HepG2 (cell line): ENCODE results near the gene SEZ6. TPM values are rescaled to one million over a fixed set of nuclear protein-coding genes. Genes with fewer than 3 reads are reported as not detected.

Experiments used
- ATF7 ChIP-seq, 2 experiments: fragments of 450-650 bp in 1 of 2; sonication (generic) in 1 of 2; formaldehyde crosslinking in 1 of 2; IDR thresholded peaks; 2 replicates each; pipeline versions ENCODE4 v1.4.0 to v1.6.1; 2016 to 2020; ENCODE audit warnings: antibody characterized with exemption in 1 of 2, mild to moderate bottlenecking in 1 of 2, missing genetic modification reagents in 1 of 2
- GATA4 ChIP-seq: sonication (generic); IDR thresholded peaks from 2 replicates; pipeline ENCODE4 v1.6.1; 2016; ENCODE audit warnings: antibody characterized with exemption, low read depth, borderline replicate concordance
- IKZF5 ChIP-seq: IDR thresholded peaks from 2 replicates; pipeline ENCODE4 v1.6.1; 2018; ENCODE audit warnings: missing genetic modification reagents, mild to moderate bottlenecking, missing compliant biosample characterization
- MLLT10 ChIP-seq: sonication (generic); formaldehyde crosslinking; IDR thresholded peaks from 2 replicates; pipeline ENCODE4 v1.4.0; 2020; ENCODE audit warnings: missing genetic modification reagents
- MTA3 ChIP-seq: sonication (generic); formaldehyde crosslinking; IDR thresholded peaks from 2 replicates; pipeline ENCODE4 v1.4.0; 2020; ENCODE audit warnings: missing genetic modification reagents
- NAIF1 ChIP-seq: sonication (generic); formaldehyde crosslinking; IDR thresholded peaks from 2 replicates; pipeline ENCODE4 v1.5.0; 2020; ENCODE audit warnings: mild to moderate bottlenecking, missing genetic modification reagents, borderline replicate concordance
- NR1H2 ChIP-seq: sonication (generic); formaldehyde crosslinking; IDR thresholded peaks from 2 replicates; pipeline ENCODE4 v1.8.1; 2022; ENCODE audit warnings: low read depth, missing genetic modification reagents, borderline replicate concordance
- NR2C2 ChIP-seq: sonication (generic); formaldehyde crosslinking; IDR thresholded peaks from 2 replicates; pipeline ENCODE4 v1.4.0; 2020; ENCODE audit warnings: missing genetic modification reagents, mild to moderate bottlenecking, moderate library complexity, borderline replicate concordance
- PITX1 ChIP-seq: sonication (generic); formaldehyde crosslinking; IDR thresholded peaks from 2 replicates; pipeline ENCODE4 v1.5.1; 2020; ENCODE audit warnings: mild to moderate bottlenecking, missing genetic modification reagents
- POGK ChIP-seq: sonication (generic); formaldehyde crosslinking; conservative IDR thresholded peaks from 2 replicates; pipeline ENCODE4 v1.8.0; 2022; ENCODE audit warnings: mild to moderate bottlenecking, moderate library complexity, missing genetic modification reagents
- PREB ChIP-seq: sonication (generic); formaldehyde crosslinking; IDR thresholded peaks from 2 replicates; pipeline ENCODE4 v1.4.0; 2020; ENCODE audit warnings: missing genetic modification reagents
- SRSF4 ChIP-seq: fragments of 200-400 bp; formaldehyde crosslinking; IDR thresholded peaks from one replicate; pipeline ENCODE4 v1.6.1; 2018; ENCODE audit warnings: mild to moderate bottlenecking, low read depth, low read length, moderate library complexity; ENCODE audit not compliant: poor library complexity, severe bottlenecking
- TOE1 ChIP-seq: sonication (generic); formaldehyde crosslinking; IDR thresholded peaks from 2 replicates; pipeline ENCODE4 v1.4.0; 2020; ENCODE audit warnings: mild to moderate bottlenecking, missing genetic modification reagents
- YEATS2 ChIP-seq: sonication (generic); formaldehyde crosslinking; IDR thresholded peaks from 2 replicates; pipeline ENCODE4 v1.4.0; 2020; ENCODE audit warnings: missing genetic modification reagents, borderline replicate concordance
- ZBTB25 ChIP-seq: IDR thresholded peaks from 2 replicates; pipeline ENCODE4 v1.6.1; 2018; ENCODE audit warnings: missing genetic modification reagents
- ZBTB37 ChIP-seq: sonication (generic); formaldehyde crosslinking; IDR thresholded peaks from 2 replicates; pipeline ENCODE4 v1.4.0; 2020; ENCODE audit warnings: mild to moderate bottlenecking, missing genetic modification reagents
- ZC3H13 ChIP-seq: sonication (generic); formaldehyde crosslinking; IDR thresholded peaks from 2 replicates; pipeline ENCODE4 v1.8.1; 2023; ENCODE audit warnings: mild to moderate bottlenecking, missing genetic modification reagents, moderate library complexity
- ZNF224 ChIP-seq: sonication (generic); formaldehyde crosslinking; IDR thresholded peaks from 2 replicates; pipeline ENCODE4 v1.5.0; 2020; ENCODE audit warnings: mild to moderate bottlenecking, missing genetic modification reagents
- ZNF329 ChIP-seq: sonication (generic); formaldehyde crosslinking; IDR thresholded peaks from 2 replicates; pipeline ENCODE4 v1.9.0; 2021; ENCODE audit warnings: low read depth, mild to moderate bottlenecking, missing genetic modification reagents
- ZNF629 ChIP-seq: sonication (generic); formaldehyde crosslinking; conservative IDR thresholded peaks from 2 replicates; pipeline ENCODE4 v1.5.0; 2020; ENCODE audit warnings: missing genetic modification reagents
- ZNF691 ChIP-seq: sonication (generic); formaldehyde crosslinking; IDR thresholded peaks from 2 replicates; pipeline ENCODE4 v1.4.0; 2020; ENCODE audit warnings: missing genetic modification reagents, low read depth, mild to moderate bottlenecking, borderline replicate concordance
- ZNF879 ChIP-seq: sonication (generic); formaldehyde crosslinking; IDR thresholded peaks from 2 replicates; pipeline ENCODE4 v1.8.1; 2023; ENCODE audit warnings: missing genetic modification reagents
- polyA plus RNA-seq, 8 experiments: library from polyadenylated mRNA; depleted of rRNA in 3 of 8; stranded (reverse) in 7 of 8; unstranded in 1 of 8; fragments of >200 nt; fragmentation: Illumina TruSeq in 4 of 8; extraction: Trizol in 4 of 8; gene quantifications; 2 replicates each; pipeline versions ENCODE4 v1.2.1 to v1.2.3, GENCODE V29; 2011 to 2016; ENCODE audit warnings: low read depth in 4 of 8, missing spikeins in 1 of 8, mixed read lengths in 1 of 8; ENCODE audit not compliant: insufficient read depth in 1 of 8
- total RNA-seq, 5 experiments: library from RNA; depleted of rRNA; stranded (reverse); fragments of >200 nt; fragmentation: Illumina TruSeq; extraction: Trizol; gene quantifications; 2 replicates each; pipeline ENCODE4 v1.2.3, GENCODE V29; 2016; ENCODE audit warnings: low read depth in 1 of 5

SEZ6 gene
- total and polyA plus RNA-seq, 2 of the 13 experiments (the other 11 are each of a cell fraction or from before 2014, with no cell fraction given) = not detected

- no peak; the same call in 1 of the 2 replicates for TF ChIP-seq YEATS2
- peak; percentile 87; the same call in 1 of the 2 replicates for TF ChIP-seq ZNF879 (CRISPR knock-in tag)
- TF ChIP-seq NR1H2 (CRISPR knock-in tag) = no peak
- peak; percentile 24; the same call in 1 of the 2 replicates for TF ChIP-seq NAIF1 (CRISPR knock-in tag)
- no peak for TF ChIP-seq MLLT10 (CRISPR knock-in tag)
- peak; percentile 99 for TF ChIP-seq POGK
- TF ChIP-seq PITX1 (CRISPR knock-in tag) = peak; percentile 56; the same call in 1 of the 2 replicates
- no peak for TF ChIP-seq ZBTB37 (CRISPR knock-in tag)
- no peak for TF ChIP-seq SRSF4
- TF ChIP-seq ZNF691 (CRISPR knock-in tag) = peak; percentile 71; the same call in 1 of the 2 replicates
- TF ChIP-seq ATF7 (IDR thresholded peaks at IDR 0.05) = no peak
- no peak for TF ChIP-seq ATF7 (CRISPR knock-in tag; IDR thresholded peaks at IDR 0.05)
- TF ChIP-seq ZNF329 (CRISPR knock-in tag) = peak; percentile 94
- no peak; the same call in 1 of the 2 replicates for TF ChIP-seq ZNF629 (CRISPR knock-in tag)
- no peak for TF ChIP-seq GATA4
- peak; percentile 70; the same call in 1 of the 2 replicates for TF ChIP-seq TOE1 (CRISPR knock-in tag)
- TF ChIP-seq ZBTB25 = peak; percentile 92
- TF ChIP-seq ZNF224 (CRISPR knock-in tag) = no peak
- TF ChIP-seq IKZF5 (CRISPR knock-in tag) = peak; percentile 78; the same call in 1 of the 2 replicates
- TF ChIP-seq PREB (CRISPR knock-in tag) = peak; percentile 80; the same call in 1 of the 2 replicates
- TF ChIP-seq NR2C2 (CRISPR knock-in tag) = peak; percentile 48; the same call in 1 of the 2 replicates
- no peak for TF ChIP-seq MTA3 (CRISPR knock-in tag)
- peak; percentile 90 for TF ChIP-seq ZC3H13 (CRISPR knock-in tag)
Observed at GRCh38 chr17:29005936-29006511, at the start of gene SEZ6 (continued).
